Hippocampal formation (tissue), 2 donors: Measurements from ENCODE around the gene DLEC1.
A peak's percentile ranks its signal among the peaks of the same experiment; 100 is the strongest.
"Not testable (repeated sequence)": the region's sequence is repeated elsewhere in the genome, so short reads cannot be mapped to it uniquely, and the experiment has no call there.

ENCODE experiments used
- DNase-seq, 2 donors: peaks; one replicate each; lab custom pipeline; 2025; lab: John Stamatoyannopoulos, UW

DLEC1 gene

GRCh38 chr3:38018296-38019266 lies 20.4 kb upstream of the DLEC1 start:
- no peak for DNase-seq

DNA sequence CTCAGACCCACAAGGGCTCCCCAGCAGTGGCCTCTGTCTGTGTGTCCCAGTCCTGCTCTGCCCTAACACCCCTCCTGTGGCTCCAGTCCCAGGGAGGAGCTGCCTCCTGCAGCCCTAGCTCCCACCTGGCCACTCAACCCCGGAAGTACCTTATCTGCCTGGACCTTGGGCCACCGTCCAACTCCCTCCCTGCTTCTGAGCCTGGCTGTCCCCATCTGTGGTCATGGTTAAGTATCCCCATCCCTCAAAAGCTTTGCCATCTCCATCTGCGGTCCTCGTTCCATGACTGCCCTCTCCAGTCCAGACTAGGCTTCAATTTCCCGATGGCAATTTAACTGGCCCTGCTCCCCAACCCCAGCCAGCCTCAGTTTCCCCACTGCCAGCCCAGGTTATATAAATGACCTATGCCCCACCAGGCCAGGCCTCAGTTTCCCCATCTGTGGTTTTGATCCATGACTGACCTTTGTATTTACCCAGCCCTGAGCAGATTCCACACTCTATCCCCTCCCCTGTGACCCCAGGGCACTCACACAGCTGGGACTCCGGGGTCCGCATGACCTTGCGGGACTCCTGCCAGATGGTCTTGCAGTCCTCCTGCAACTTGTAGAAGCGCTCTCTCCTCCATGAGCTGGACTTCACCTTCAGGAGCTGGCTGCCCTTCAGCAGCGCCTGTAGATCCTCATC lies 19.2 kb upstream of the DLEC1 start:
- DNase-seq = no peak

GRCh38 chr3:38020342-38020726 lies 18.7 kb upstream of the DLEC1 start:
- DNase-seq = no peak

DNA sequence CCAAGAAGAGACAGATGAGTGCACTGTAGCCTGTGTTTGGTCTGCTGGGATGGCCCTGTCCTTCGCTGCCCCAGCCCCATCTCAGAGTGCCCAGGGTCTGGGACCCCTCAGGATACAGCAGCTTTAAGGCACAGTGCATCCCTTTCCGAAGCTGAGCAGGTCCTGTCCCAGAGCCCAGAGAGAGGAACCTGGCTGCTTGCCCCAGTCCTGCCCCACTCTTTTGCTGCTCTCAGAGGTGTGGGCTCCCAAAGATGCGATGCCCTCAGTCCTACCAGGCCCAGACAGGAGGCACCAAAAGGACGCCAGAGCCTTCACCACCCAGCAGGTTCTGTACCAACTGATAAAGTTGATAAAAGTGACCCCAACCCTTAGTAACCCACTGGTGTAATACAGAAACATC lies 17.8 kb upstream of the DLEC1 start:
- no peak for DNase-seq

DNA sequence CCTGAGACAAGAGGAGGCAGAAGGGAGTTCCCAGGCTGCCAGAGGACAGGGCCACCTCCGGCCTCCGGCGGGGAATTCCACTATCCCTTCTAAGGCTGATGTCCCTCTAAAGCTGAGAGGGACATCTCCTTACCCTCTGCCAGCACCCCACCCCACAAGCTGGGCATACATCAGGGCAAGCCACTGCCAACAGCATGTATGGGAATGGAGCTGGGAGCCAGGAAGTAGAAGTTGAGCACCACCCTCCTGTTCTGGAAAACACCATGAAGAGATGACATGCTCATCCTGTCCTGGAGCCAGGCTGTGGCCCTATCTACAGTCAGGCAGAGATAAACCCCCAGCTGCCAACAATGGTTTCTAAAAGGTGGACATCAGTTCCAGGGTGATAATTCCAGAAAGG lies 16.7 kb upstream of the DLEC1 start:
- DNase-seq = no peak

DNA sequence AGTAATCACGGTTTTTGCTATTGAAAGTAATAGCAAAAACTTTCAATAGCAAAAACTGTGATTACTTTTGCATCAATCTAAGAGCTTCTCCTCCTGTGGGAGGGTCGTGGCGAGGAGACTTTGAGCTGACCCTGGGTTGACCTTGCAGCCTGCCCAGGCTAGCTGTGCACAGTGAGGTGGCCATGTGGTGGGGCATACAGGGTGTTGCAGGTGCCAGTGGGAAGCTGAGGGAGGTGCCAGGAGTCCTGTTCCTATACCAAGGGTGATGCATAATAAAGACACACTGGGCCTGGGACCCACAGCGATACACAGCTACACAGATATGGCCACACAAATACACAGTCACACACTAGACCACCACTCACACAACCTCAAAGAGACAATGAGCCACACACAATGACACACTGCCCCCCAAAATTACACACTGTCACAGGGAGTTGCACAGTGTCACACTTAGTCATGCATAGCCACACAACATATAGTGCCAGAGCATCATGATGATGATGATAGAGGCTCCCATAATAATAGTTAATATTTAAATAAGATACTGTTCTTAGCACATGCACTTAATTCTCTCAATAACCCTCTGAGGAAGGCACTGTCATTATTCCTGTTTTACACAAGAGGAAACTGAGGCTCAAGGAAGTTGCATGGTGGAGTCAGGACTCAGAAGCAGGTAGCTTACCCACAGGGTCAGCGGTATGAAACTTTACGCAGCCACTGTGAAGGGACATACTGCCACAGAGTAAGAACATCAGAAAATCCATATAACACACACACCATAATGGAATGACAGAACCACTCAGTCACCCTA lies 15.9 kb upstream of the DLEC1 start:
- DNase-seq = no peak

DNA sequence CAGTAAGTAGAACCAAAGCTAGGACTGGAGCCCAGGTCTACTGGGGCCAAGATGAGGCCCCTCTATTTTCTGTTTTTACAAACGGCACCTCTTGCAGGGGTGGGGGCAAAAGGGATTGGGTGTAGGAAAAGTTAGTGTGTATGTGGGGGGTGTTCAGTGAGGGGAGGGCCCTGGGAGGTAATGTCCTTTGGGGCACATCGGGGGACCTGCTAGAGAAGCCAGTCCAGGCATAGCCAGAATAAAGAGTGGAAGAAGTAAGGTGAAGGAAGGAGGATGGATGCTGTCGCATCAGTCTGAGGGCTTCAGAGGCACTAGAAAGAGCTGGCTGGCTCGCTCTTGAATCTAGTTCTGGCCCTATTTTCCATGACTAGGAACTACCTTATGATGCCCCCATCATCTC lies 12.2 kb upstream of the DLEC1 start:
- no peak for DNase-seq

GRCh38 chr3:38027466-38028465 lies 11.2 kb upstream of the DLEC1 start:
- DNase-seq = no peak

DNA sequence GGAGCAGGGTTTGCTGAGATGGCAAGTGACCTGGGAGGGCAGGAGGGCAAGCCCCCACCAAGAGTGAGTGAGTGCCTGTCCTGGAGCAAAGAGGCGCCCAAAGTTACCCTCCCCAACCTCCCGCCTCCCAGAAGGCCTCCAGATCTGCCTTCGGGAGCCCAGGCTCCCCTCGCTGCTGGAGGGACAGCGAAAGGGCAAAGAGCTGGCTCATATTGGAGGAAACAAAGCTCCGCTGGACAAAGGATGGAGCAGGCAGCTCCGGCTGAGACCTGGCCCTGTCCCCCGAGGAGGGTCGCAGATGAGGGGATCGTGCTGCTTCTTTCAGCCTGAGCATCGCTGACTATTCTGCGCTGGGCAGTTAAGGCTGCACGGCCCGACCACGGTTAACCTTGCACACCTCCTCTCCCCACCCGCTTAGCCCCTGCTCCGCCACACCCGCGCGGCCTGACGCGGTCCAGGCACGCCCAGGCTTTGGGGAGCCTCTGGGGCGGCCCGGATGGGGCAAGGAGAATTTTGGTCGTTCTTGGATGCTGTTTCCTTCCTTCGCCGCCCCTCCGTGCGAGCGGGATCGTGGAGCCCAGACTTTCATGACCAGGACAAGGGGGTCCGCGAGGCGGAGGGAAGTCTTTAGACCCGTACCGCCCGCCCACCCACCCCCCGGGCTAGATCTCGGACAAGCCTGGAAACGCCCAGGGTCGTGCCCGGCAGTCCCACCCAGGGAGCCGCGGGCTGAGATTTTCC lies 10.2 kb upstream of the DLEC1 start:
- DNase-seq = no peak

DNA sequence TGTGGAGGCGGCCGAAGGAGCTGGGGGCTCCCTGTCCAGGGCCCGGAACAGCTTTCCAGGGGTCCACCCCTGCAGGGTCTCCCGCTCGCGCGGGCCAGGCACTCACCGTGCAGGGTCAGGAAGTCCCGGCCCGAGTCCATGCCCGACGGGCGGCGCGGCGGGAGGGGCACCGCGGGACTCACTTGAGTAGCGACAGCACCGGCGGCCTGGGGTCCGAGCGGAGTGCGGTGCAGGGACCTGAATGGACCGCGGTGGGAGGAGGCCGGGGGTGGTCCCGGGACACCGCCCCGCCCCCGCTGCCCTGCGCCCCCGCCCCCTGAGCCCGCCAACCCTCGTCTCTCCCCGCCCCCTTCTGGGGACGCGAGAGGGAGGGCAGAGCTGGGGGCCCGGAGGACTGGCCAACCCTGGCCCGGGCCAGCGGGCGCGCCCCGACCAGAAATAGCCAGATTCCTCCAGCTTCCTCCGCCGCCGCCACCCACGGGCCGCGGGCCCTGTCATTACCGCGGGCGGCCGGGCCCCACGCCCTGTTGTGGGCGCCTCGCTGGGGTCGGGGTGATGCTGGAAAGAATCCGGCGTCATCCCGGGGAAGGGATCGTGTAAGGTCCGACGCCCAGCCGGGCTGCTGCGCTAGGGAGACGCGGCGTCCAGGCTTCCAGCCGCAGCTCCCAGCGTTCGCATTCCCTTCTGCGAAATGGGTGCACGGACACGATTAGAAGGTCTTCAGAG lies 9.4 kb upstream of the DLEC1 start, which contains the start of gene PLCD1:
PLCD1 (minus strand) TSS at position 243 of the 726 bp plus-strand sequence; CDS start at position 140, 103 bp downstream.
- peak; percentile 29 to 58 for DNase-seq

DNA sequence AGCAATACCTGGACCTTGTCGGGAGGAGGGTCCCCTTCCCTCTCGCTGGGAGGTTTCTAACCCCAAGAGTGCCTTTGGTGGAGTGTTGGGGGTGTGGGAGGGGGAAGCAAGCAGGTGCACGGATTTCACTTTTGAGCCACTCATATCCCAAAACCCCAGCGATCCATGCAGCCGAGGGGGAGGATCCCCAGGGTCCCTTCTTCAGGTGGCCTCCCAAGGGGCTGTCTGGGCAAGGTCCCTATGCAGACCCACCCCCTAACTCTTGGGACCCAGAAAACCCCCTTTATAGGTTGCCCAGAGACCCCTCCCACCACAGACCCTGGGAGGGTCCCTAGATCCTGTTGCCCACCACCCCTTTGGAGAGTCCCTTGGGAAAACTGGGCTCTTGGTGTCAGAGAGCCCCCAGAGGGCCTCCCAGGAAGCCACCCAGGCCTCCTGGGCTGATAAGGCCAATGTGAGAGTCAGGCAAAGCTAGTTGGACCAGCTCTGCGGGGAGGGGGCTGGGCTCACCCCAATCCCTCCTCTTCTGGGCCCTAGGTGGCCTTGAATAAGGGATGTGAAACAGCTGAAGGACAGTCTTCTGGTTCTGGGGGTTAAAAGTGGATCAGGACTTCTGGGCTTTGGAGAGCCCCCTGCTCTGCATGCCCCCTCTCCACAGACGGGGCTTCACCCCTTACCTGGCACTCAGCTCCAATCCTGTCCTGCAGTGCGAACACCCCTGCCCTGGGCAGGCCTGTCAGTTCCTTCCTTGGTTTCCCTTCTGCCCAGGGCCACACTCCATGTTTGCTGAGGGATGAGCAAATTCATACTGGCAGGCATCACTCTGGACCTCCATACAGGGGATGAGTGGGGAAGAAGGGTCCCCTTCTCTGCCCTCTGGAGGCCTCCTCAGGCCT lies 8.6 kb upstream of the DLEC1 start:
- DNase-seq = no peak

GRCh38 chr3:38031022-38031994 lies 7.7 kb upstream of the DLEC1 start:
- DNase-seq = no peak

DNA sequence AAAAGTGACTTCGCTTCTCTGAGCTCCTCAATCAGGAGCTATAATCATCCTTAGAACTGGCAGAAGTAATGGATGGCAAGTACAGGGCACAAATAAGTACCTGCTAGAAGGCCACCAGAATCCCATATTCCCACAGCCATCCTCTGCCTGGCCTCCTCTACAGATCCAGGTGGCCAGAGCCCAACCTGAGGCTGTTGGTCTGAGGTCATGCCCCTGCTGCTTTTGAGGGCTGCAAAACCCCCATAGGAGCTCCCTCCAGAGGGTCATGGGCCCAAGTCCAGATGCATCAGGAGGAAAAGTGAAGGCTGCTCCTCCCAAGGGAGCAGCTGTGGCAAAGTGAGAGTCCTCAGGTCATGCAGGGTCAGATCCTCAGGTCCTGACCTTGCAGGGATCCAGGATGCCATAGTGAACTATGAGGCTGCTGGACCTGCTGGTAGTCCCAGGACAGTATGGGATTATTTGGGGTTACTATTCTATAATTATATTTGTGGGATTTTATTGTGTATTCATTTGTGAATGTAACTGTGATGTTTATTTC lies 6.6 kb upstream of the DLEC1 start:
- no peak for DNase-seq

GRCh38 chr3:38033586-38033985 lies 5.4 kb upstream of the DLEC1 start:
- not testable (repeated sequence) for DNase-seq

GRCh38 chr3:38034335-38034734 lies 4.7 kb upstream of the DLEC1 start:
- DNase-seq = not testable (repeated sequence)

DNA sequence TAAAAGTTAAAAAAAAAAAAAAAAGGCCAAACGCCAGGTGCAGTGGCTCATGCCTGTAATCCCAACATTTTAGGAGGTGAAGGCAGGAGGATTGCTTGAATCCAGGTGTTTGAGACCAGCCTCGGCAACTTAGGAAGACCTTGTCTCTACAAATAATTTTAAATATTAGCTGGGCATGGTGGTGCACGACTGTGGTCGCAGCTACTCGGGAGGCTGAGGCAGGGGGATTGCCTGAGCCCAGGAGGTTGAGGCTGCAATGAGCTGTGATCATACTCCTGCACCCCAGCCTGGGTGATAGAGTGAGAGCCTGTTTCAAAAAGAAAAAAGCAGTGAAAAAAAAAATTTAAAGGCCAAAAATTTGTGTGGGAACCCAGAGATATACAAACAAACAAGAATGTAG lies 2.7 kb upstream of the DLEC1 start:
- no peak for DNase-seq

DNA sequence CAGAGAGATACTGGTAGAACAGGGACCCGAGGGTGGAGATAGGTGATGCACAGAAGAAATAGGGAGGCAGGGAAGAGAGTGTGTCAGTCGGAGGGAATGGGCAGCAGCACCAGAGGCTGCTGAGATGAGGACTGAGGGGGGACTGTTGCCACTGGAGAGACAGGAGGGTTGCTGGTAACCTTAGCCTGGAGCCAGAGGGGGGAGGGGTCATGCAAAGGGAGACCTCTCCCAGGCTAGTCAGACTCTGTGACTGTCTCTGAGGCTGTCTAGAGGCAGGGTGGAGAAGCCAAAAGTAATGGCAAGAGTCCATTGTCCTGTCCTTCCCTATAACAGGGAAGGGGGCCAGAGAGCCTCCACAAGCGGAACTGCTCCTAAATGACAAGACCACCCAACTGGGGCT lies 2.1 kb upstream of the DLEC1 start:
- no peak for DNase-seq
